Measurements from ENCODE around the gene DLG2. TPM values are rescaled to one million over a fixed set of nuclear protein-coding genes. Genes with fewer than 3 reads are reported as not detected.

The DLG2 gene
- total RNA-seq, 3 donors from 2014 or later: 4.3 to 12.3 (median 6.9) TPM

DNA sequence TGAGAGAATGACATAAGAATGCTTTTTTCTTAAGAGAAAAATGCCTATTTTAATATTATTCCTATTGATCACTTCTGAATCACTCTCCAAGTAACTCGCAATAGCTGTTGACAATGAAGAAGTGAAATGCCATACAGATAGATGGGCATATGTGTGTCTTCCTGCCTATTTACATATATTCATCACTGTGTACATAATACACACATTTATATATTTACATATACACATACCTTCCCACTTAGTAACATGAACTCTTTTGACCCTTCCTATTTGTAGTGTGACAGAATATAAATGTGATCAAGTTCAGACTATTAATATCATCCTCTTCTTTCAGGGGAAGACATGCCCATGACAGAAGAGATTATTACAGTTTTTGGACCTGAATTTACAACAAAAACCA, 756.7 kb downstream of the DLG2 start:
- Histone ChIP-seq H3K9me3 (no peaks in the 10 kb centered on the region), H3K36me3 (no peaks in the 10 kb centered on the region), H3K4me3 (no peak overlapping the region), H3K27me3 (no peaks in the 10 kb centered on the region), H3K4me1 (no peaks in the 10 kb centered on the region), H3K27ac (no peak overlapping the region)
- TF ChIP-seq, protein P1, sequence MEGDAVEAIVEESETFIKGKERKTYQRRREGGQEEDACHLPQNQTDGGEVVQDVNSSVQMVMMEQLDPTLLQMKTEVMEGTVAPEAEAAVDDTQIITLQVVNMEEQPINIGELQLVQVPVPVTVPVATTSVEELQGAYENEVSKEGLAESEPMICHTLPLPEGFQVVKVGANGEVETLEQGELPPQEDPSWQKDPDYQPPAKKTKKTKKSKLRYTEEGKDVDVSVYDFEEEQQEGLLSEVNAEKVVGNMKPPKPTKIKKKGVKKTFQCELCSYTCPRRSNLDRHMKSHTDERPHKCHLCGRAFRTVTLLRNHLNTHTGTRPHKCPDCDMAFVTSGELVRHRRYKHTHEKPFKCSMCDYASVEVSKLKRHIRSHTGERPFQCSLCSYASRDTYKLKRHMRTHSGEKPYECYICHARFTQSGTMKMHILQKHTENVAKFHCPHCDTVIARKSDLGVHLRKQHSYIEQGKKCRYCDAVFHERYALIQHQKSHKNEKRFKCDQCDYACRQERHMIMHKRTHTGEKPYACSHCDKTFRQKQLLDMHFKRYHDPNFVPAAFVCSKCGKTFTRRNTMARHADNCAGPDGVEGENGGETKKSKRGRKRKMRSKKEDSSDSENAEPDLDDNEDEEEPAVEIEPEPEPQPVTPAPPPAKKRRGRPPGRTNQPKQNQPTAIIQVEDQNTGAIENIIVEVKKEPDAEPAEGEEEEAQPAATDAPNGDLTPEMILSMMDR (IDR thresholded peaks at IDR 0.05): no peak
- TF ChIP-seq POLR2A (IDR thresholded peaks at IDR 0.05) (no peak), POLR2AphosphoS5 (IDR thresholded peaks at IDR 0.05) (no peak)
- intact Hi-C loops (cut with DNase I; ENCODE audit: low total_unique reads): no loop called here
- no peak for DNase-seq (ENCODE audit: low spot score in 2 of 2)

DNA sequence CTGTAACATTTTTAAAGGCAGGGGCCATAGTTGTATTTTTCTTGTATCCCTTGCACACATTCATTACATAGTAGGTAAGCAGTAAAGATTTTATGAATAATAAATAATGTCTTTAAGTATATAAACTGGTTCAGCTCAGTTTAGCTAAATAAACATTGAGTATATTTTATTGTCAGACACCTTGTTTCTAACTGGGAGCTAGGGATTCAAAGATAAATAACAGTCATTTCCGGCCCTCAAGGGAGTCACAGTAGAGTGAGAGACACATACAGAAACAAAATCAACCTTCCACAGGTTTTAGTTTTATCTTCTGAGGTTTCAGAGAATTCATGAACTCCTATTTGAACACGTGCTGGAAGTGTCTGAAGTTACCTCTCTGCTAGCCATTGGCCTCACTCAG, 760.2 kb downstream of the DLG2 start:
- no peak for DNase-seq (ENCODE audit: low spot score in 2 of 2)
- no peak overlapping the region for H3K4me3 ChIP-seq
- no peaks in the 10 kb centered on the region for H3K27me3 ChIP-seq
- intact Hi-C loops (cut with DNase I; ENCODE audit: low total_unique reads): no loop called here
- H3K36me3 ChIP-seq: no peaks in the 10 kb centered on the region
- no peaks in the 10 kb centered on the region for H3K4me1 ChIP-seq
- H3K9me3 ChIP-seq: no peaks in the 10 kb centered on the region
- H3K27ac ChIP-seq: no peak overlapping the region
- TF ChIP-seq POLR2AphosphoS5 (IDR thresholded peaks at IDR 0.05): no peak
- TF ChIP-seq, protein P1 (IDR thresholded peaks at IDR 0.05): no peak
- no peak for TF ChIP-seq POLR2A (IDR thresholded peaks at IDR 0.05)

DNA sequence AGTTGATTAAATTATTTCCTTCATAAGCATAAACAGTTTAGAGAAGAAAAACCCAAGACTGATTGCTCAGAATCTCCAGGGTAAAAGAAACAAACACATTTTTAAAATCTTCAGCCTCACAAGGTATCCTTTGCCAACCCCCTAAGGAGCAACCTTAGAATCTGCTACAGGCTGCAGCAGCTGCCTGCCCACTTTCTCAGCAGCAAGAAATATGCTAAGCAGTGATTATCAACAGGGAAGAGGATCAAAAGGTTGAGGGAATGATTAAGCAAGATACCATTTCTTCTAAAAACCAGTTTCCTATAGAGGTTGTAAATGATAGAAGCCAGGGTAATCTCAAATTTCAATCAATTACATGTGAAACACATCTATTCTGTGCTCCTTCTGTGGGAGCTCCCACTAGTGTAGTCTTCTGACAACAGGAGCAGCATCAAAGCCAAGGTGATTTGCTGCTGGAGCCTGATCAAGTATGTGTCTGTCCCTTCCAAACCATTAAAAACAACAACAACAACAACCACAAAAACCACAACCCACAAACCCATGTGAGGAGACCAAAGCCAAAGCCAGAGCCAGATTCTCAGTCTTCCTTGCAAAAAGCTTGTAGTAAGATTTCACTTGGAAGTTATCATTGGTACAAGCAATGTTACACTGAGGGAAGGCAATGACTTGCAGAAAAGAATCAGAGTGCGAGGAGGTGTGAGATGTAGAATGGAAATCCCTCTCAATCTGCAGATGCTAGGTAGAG, 761.2 kb downstream of the DLG2 start:
- H3K27ac ChIP-seq: no peak overlapping the region
- no peaks in the 10 kb centered on the region for H3K36me3 ChIP-seq
- no peak overlapping the region for H3K4me3 ChIP-seq
- intact Hi-C loops (cut with DNase I; ENCODE audit: low total_unique reads): no loop called here
- no peaks in the 10 kb centered on the region for H3K4me1 ChIP-seq
- no peak for DNase-seq (ENCODE audit: low spot score in 2 of 2)
- no peak for TF ChIP-seq POLR2A (IDR thresholded peaks at IDR 0.05)
- TF ChIP-seq, protein P1 (IDR thresholded peaks at IDR 0.05): no peak
- no peak for TF ChIP-seq POLR2AphosphoS5 (IDR thresholded peaks at IDR 0.05)
- no peaks in the 10 kb centered on the region for H3K9me3 ChIP-seq
- H3K27me3 ChIP-seq: no peaks in the 10 kb centered on the region

DNA sequence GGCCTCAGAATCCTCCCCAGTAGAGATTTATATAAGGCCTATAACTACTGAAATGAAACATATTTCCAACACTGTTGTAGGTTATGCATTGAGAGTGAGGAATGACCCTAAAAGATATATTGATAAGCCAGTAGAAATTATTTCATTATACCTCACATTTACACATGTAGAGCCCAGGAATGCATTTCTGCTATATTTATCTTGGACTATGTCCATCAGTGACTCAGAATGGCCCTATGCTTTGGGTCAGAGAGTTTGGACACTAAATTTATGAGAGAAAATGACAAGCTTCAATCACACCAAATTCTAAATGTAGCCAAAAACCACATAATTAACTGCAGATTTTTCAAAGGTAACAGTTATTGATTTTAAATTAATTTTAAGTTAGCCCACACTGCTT, 761.9 kb downstream of the DLG2 start:
- H3K36me3 ChIP-seq: no peaks in the 10 kb centered on the region
- DNase-seq (ENCODE audit: low spot score in 2 of 2): no peak
- H3K4me1 ChIP-seq: no peaks in the 10 kb centered on the region
- H3K27me3 ChIP-seq: no peaks in the 10 kb centered on the region
- no peak overlapping the region for H3K27ac ChIP-seq
- TF ChIP-seq, protein P1 (IDR thresholded peaks at IDR 0.05): no peak
- no peak for TF ChIP-seq POLR2AphosphoS5 (IDR thresholded peaks at IDR 0.05)
- TF ChIP-seq POLR2A (IDR thresholded peaks at IDR 0.05): no peak
- no peak overlapping the region for H3K4me3 ChIP-seq
- intact Hi-C loops (cut with DNase I; ENCODE audit: low total_unique reads): no loop called here
- no peaks in the 10 kb centered on the region for H3K9me3 ChIP-seq

DNA sequence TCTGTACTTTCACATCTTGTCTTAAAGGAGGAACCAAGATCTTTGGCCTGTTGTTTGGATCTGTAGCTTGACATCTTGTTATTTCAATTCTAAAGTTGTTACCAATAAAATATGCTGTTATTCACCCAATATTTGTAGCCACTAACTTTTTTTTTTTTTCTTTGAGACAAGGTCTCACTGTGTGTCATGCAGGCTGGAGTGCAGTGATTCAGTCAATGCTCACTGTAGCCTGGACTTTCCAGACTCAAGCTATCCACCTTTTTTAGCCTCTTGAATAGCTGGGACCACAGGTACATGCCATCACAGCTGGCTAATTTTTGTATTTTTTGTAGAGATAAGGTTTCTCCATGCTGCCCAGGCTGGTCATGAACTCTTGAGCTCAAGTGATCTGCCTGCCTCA, 769.4 kb downstream of the DLG2 start:
- DNase-seq (ENCODE audit: low spot score in 2 of 2): no peak
- H3K4me1 ChIP-seq: no peaks in the 10 kb centered on the region
- H3K36me3 ChIP-seq: no peaks in the 10 kb centered on the region
- no peaks in the 10 kb centered on the region for H3K9me3 ChIP-seq
- no peak overlapping the region for H3K4me3 ChIP-seq
- no peak overlapping the region for H3K27ac ChIP-seq
- no peaks in the 10 kb centered on the region for H3K27me3 ChIP-seq
- TF ChIP-seq POLR2A (IDR thresholded peaks at IDR 0.05) (no peak), POLR2AphosphoS5 (IDR thresholded peaks at IDR 0.05) (no peak)
- TF ChIP-seq, protein P1 (IDR thresholded peaks at IDR 0.05): no peak
- intact Hi-C loops (cut with DNase I; ENCODE audit: low total_unique reads): no loop called here
